ENCODE data around the gene INO80.

DNA sequence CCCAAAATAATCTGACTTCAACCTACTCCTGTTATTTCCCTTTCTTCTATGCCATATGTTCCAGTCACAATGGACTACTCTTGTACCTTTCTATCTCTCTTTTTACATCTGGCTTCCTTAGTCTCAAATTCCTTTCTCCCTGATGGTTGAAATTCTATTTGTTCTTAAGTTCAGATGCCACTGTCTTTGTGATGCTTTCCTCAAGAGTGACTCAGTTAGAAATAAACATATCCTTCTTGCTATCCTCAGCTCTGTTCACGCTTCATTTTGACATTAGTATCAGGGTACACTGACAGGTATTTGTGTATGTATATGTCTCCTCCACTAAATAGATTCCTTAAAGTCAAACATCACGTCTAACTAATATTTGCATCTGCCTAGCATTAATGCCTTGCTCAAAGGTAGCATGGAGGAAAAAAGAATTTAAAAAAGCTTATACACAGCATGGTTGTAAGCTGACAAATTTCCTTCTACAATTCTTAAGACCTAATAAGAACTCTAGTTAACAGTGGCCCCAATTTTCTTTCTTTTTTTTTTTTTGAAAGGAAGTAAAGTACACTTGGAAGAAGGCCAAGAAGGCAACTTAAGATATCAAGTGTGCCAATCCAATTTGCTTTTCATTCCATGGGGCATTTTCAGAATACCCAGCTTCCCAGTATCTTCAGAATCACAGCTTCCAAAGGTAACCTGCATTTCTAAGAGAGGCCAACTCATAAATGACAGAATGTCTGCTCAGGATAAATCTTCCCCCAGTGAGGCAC lies 104.8 kb downstream of the INO80 start:
- no peak for TF ChIP-seq CSDC2 (CRISPR knock-in tag; IDR thresholded peaks at IDR 0.05)
- TF ChIP-seq ZFP30 (CRISPR knock-in tag; IDR thresholded peaks at IDR 0.05): no peak
- TF ChIP-seq SNAI2 (CRISPR knock-in tag; IDR thresholded peaks at IDR 0.05): no peak
- TF ChIP-seq, protein P1, sequence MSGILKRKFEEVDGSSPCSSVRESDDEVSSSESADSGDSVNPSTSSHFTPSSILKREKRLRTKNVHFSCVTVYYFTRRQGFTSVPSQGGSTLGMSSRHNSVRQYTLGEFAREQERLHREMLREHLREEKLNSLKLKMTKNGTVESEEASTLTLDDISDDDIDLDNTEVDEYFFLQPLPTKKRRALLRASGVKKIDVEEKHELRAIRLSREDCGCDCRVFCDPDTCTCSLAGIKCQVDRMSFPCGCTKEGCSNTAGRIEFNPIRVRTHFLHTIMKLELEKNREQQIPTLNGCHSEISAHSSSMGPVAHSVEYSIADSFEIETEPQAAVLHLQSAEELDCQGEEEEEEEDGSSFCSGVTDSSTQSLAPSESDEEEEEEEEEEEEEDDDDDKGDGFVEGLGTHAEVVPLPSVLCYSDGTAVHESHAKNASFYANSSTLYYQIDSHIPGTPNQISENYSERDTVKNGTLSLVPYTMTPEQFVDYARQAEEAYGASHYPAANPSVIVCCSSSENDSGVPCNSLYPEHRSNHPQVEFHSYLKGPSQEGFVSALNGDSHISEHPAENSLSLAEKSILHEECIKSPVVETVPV (CRISPR knock-in tag; IDR thresholded peaks at IDR 0.05): no peak
- TF ChIP-seq PATZ1 (CRISPR knock-in tag; IDR thresholded peaks at IDR 0.05; ENCODE audit: borderline replicate concordance): no peak
- TF ChIP-seq ZNF8 (CRISPR knock-in tag; IDR thresholded peaks at IDR 0.05): no peak
- TF ChIP-seq TCF4 (CRISPR knock-in tag; IDR thresholded peaks at IDR 0.05; ENCODE audit: borderline replicate concordance): no peak
- no peak for TF ChIP-seq ZFP3 (CRISPR knock-in tag; IDR thresholded peaks at IDR 0.05)
- TF ChIP-seq BACH2 (CRISPR knock-in tag; IDR thresholded peaks at IDR 0.05; ENCODE audit: borderline replicate concordance): no peak
- no peak for TF ChIP-seq PPARA (CRISPR knock-in tag; IDR thresholded peaks at IDR 0.05; ENCODE audit: borderline replicate concordance)
- TF ChIP-seq ZC3H10 (CRISPR knock-in tag; IDR thresholded peaks at IDR 0.05): no peak
- TF ChIP-seq ISL1 (CRISPR knock-in tag; IDR thresholded peaks at IDR 0.05): 0 out of 2 replicates have a peak, but pooled peaks have one; percentile 31
